GM11168 (cell line): Measurements from ENCODE around the gene TRIM17.

Experiments
- in situ Hi-C: fragments of 300-500 bp; cut with MboI; formaldehyde crosslinking; loops from one replicate; pipeline ENCODE4 v1.12.0; 2022; ENCODE audit warnings: low sequenced_read_pairs; ENCODE audit not compliant: unreplicated experiment

Gene TRIM17

GRCh38 chr1:228391411-228392020 lies 25.1 kb downstream of the TRIM17 start:
- in situ Hi-C loops: no loop called here

- in situ Hi-C loops: no loop called here
These were observed 26.0 kb downstream of the TRIM17 start for GRCh38 chr1:228390649-228391048.

DNA sequence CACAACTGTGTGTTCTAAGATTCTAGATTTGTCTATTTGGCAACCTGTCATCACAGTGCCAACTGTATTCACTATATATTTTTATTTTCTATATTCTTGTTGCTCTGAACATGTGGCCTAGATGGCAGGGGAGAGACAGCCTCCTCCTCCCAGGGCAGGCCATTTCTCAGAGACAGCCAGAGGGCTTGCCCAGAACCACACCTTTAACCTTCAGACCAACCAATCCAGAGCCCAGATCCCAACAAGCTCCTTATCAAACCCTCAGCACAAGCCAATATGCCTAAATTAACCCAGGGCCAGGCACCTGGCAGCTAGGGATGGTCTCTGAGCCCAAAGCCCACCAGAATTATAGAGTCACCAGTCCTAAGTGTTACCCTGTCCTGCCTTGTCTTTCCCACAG lies 29.3 kb downstream of the TRIM17 start:
- in situ Hi-C loops: no loop called here

DNA sequence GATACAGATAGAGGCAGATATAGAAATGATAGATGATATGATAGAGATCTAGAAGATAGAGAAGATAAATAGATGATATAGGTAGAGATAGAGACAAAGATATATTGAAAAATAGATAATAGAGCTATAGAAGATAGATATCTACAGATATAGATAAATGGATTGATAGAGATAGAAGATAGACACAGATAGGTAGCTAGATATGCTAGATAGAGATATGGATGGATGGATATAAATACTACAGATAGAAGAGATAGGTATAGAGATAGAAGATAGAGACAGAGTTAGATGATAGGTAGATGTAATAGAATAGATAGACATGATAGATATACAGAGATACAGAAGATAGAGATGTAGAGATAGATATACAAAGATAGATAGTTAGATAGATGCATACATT lies 31.4 kb downstream of the TRIM17 start:
- in situ Hi-C loops: no loop called here

GRCh38 chr1:228383773-228384172 lies 32.9 kb downstream of the TRIM17 start:
- in situ Hi-C loops: no loop called here

- in situ Hi-C loops: no loop called here
These were observed 35.3 kb downstream of the TRIM17 start for GRCh38 chr1:228381356-228381755.

DNA sequence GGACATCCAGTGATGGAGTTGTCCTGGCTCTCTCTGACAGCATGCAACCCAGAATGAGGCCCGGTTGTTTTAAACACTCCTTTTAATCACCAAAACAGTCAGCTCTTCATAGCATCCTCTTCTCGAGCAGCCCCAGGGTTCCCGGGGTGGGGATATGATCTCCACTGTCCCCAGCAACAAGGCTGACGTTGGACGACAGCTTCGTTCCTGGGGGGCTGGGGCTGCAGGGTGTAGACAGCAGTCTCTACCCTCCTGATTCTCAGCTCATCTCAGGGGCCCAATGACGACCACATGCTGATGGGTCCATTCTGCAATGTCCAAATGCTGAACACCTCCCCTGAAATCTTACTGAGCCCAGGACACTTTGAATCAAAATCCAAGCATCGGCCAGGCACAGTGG lies 37.0 kb downstream of the TRIM17 start:
- in situ Hi-C loops: no loop called here

DNA sequence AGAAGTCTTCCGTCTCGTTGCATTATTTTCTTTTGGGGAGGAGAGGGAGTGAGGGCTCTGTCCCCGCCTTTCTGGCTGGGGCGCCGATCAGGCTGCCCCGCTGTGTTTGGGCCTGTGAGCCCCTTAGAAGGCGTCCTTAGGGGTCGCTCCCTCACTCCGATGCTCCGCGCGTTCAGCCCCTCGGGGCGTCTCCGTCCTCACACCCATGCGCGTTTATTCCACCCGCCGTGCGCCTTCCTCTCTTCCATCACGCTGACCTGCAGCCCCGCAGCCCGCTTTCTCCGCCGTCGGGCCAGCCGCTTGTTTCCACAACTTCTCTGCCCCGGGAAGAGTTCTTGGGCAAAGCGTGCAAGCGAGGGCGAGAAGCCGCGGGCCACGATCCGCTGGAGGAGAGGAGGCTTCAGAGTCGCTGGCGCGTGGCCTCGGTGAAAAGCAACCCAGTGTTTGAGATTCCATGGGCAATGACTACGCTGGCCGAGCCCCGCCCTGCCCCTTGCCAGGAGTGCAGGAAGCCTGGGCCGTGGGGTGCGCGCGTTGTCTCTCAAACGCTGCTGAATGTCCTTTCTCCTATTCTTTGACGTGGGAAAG lies 37.7 kb downstream of the TRIM17 start:
- in situ Hi-C loops: no loop called here

DNA sequence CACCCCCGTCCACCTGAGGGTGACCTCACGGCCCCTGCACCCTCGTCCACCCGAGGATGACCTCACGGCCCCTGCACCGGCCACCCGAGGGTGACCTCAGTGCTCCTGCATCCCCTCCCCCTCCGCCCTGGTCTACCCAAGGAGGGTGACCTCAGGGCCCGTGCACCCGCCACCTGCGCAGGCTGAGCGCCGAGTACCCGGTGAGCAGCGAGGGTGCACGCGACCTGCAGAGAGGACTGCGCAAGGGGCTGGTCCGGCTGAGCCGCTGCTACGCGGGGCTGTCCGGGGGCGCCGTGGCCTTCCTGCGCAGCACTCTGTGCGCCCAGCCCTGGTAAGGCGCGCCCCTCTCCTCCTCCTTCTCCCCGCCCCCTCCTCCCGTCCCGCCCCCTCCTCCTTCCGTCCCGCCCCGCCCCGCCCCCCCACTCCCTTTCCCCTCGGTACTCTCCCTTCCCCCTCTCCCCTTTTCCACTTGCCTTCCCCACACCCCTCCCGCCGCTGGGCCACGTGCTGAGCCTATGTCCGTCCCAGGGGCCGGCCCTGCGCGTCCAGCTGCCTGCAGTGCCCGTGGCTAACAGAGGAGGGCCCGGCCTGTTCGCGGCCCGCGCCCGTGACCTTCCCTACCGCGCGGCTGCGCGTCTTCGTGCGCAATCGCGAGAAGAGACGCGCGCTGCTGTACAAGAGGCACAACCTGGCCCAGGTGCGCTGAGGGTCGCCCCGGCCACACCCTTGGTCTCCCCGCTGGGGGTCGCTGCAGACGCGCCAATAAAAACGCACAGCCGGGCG lies 38.4 kb downstream of the TRIM17 start:
- in situ Hi-C loops: no loop called here

- in situ Hi-C loops: no loop called here
These were observed 39.0 kb downstream of the TRIM17 start for GRCh38 chr1:228377664-228378089.

DNA sequence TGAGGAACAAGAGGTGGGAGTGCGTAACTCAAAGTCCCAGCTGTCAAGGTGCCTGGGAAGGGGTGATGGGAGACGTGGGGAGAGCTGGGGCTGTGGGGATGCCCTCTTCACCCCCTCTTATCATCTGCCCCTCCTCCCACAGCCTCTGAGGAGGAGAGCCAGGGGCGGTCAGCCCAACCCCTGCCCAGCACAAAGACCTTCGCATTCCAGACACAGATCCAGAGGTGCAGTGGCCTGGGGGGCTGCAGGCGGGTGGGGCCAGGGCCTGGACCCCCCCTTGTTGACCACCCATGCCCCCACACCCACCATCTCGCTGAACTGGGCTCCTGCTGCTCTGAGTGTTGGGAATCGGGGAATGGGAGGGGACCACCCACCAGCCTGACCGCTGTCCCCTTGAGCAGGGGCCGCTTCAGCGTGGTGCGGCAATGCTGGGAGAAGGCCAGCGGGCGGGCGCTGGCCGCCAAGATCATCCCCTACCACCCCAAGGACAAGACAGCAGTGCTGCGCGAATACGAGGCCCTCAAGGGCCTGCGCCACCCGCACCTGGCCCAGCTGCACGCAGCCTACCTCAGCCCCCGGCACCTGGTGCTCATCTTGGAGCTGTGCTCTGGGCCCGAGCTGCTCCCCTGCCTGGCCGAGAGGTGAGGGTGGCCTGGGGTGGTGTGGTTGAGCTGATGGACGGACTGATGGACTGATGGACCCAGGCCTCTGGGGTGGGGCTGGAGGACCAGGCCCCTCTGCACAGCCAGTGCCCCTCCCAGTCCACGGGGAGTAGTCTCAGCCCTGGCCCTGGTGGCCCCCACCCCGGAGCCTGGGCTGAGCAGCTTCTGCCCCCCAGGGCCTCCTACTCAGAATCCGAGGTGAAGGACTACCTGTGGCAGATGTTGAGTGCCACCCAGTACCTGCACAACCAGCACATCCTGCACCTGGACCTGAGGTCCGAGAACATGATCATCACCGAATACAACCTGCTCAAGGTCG lies 39.7 kb downstream of the TRIM17 start:
- in situ Hi-C loops: no loop called here

DNA sequence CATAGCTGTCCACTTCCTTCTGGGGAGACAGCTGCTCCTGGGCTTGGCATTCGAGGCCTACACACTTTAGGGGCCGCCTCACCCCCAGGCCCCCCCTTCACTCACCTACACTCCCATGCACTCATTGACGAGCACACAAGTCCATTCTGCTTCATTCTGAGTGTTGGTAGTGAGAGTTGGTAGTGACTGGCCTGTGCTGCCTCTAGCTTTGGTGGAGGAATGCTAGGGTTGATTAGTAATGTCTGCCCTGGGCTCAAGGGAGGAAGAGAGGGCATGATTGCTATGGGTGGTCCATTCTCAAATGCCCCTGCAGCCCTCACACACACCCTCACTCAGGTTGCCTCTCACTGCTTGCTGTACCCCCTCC lies 40.4 kb downstream of the TRIM17 start:
- in situ Hi-C loops: no loop called here

GRCh38 chr1:228375578-228376261 lies 40.9 kb downstream of the TRIM17 start:
- in situ Hi-C loops: no loop called here

DNA sequence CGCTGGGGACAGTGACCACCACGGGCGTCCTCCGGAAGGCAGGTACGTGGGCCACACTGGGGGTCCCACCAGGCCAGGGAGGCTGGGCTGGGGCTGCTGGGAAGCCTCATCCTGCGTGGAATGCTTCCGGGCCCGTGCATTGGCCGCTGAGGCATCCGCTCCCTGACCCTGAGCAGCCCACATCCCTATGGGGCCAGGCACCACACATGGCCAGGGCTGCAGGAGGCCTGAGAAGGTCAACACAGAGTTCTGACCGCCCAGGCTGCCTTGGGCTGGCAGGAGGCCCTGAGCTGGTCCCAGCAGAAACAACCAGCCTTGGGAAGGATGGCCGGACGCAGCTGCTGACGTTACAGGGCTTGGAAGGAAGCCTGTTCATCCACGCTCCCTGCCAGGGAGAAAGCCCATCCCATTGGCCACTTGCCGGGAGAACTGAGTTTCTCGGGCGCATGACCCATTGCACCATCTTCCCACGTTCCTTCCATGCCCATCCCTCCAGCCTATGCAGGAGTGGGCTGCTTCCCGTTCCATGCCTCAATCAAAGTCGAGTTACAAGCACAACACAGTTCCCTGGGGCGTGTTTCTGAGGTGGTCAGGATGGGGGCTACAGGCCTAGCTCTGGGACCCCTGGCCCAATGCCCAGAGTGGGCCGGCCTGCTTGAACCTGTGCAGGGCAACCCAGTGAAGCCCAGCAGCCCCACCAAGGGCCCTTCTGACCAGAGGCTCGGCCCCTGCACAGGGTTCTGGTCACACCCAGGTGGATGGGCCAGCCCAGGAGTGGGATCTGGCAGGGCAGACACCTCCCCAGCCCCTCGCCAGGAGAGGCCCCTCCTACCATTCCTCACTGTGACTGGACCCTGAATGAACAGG lies 41.7 kb downstream of the TRIM17 start:
- in situ Hi-C loops: no loop called here

DNA sequence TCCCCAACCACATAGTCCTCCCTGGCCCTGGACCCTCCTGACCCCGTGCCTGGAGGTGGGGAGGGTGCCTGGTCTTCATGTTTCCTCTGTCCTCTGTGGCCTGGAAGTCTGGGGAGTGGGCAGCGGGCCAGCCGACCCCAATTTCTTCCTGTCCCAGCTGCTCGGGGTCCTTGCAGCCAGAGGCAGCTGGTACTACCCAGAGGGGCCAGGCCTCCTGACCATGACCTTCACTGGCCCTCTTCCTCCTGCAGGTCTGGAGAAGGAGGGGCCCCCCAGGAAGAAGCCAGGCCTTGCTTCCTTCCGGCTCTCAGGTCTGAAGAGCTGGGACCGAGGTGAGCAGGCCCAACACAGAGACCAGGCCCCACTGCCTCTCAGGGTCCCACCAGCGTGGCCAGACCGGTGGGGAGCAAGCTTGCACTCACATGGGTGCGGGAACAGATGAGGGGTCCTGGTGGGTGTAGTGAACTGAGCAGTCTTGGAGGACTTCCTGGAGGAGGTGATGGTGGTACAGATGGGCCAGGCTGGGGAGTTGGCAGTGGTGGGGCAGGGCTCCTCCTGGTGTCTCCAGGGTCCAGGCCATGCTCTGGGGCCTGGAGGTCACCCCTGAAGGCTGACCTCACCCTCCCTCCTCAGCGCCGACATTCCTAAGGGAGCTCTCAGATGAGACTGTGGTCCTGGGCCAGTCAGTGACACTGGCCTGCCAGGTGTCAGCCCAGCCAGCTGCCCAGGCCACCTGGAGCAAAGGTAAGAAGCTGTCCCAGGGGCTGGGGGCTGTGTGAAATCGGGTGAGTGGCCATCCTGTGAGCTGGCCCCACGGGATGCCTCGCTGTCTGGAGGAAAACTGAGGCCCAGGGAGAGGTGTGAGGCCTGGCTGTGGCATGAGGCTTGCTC lies 42.7 kb downstream of the TRIM17 start:
- in situ Hi-C loops: no loop called here

DNA sequence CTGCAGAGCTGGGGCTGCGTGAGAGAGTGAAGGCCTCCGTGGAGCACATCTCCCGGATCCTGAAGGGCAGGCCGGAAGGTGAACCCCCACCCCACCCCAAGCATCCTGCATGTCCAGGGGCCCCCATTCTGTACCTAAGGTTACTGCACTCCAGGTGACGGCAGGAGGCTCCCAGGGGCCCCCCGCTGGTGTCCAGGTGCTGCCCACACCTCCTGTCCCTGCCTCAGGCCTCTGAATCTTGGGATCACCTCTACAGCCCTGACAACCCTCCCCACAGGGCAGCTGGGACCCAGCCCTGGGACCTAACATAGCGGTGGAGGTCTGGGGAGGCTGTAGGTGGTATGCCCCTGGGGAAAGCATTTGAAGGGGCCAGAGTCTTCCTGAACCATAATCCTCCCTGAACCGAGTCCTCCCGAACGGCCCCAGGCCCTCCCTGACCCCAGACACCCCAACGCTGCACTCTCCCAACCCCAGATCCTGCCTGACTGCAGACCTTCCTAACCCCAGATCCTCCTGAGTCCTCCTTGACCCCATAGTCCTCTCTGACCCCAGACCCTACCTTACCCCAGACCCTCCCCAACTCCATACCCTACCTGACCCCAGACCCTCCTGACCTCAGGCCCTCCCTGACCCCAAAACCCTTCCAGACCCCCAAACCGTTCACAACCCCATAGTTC lies 43.5 kb downstream of the TRIM17 start:
- in situ Hi-C loops: no loop called here

- in situ Hi-C loops: no loop called here
These were observed 44.3 kb downstream of the TRIM17 start for GRCh38 chr1:228372183-228373003.
